GM18502 (cell line): ENCODE measurements around the gene GPR75.

ENCODE experiments used
- ATAC-seq: cut with Tn5 transposase; IDR thresholded peaks from one replicate; pipeline ENCODE4 v1.9.1; 2021; ENCODE audit warnings: mild to moderate bottlenecking; ENCODE audit not compliant: unreplicated experiment, poor library complexity

Gene GPR75

GRCh38 chr2:53818854-53819435 is 40.8 kb downstream of the GPR75 start:
- ATAC-seq: no peak

GRCh38 chr2:53813151-53813550 is 46.6 kb downstream of the GPR75 start:
- ATAC-seq: no peak

DNA sequence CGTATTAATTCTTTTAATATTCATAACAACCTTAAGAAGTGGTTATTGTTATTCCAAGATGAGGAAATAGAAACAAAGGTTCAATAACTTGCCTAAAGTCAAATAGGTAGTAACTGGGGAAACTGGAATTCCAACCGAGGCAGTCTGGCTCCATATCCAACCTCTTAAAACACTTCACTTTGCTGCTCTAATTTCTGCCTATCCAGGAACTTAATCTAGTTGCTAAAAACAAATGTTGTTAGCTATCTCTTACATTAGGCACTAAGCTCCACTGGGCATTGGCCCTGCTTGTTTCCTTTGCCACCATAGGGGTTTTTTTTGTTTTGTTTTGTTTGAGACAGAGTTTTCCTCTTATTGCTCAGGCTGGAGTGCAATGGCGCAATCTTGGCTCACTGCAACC is 48.2 kb downstream of the GPR75 start:
- no peak for ATAC-seq
